Astrocyte of the spinal cord (primary cell): Measurements from ENCODE around the gene IL4I1.

Experiments used
- DNase-seq: peaks from one replicate; pipeline ENCODE4 v3.0.0; 2011; ENCODE audit warnings: low read depth, low spot score
- H3K4me3 ChIP-seq: 2 replicates; pipeline ENCODE4 v1.5.1; 2011; ENCODE audit warnings: low read depth, mild to moderate bottlenecking, low read length, moderate library complexity
- in situ Hi-C: cut with HindIII; loops from 2 replicates; pipeline ENCODE4 v1.10.0; 2017; ENCODE audit warnings: low sequenced_read_pairs
- TF ChIP-seq, protein P1 (sequence below): IDR thresholded peaks from 2 replicates; pipeline ENCODE4 v1.5.1; 2012; ENCODE audit warnings: low read depth, mild to moderate bottlenecking, low read length, inconsistent platforms

IL4I1 gene

GRCh38 chr19:49858088-49858985 is 38.4 kb downstream of the IL4I1 start:
- TF ChIP-seq, protein P1, sequence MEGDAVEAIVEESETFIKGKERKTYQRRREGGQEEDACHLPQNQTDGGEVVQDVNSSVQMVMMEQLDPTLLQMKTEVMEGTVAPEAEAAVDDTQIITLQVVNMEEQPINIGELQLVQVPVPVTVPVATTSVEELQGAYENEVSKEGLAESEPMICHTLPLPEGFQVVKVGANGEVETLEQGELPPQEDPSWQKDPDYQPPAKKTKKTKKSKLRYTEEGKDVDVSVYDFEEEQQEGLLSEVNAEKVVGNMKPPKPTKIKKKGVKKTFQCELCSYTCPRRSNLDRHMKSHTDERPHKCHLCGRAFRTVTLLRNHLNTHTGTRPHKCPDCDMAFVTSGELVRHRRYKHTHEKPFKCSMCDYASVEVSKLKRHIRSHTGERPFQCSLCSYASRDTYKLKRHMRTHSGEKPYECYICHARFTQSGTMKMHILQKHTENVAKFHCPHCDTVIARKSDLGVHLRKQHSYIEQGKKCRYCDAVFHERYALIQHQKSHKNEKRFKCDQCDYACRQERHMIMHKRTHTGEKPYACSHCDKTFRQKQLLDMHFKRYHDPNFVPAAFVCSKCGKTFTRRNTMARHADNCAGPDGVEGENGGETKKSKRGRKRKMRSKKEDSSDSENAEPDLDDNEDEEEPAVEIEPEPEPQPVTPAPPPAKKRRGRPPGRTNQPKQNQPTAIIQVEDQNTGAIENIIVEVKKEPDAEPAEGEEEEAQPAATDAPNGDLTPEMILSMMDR = no peak
- in situ Hi-C loops = no loop called here
- no peak for DNase-seq
- no peak overlapping the region for H3K4me3 ChIP-seq

DNA sequence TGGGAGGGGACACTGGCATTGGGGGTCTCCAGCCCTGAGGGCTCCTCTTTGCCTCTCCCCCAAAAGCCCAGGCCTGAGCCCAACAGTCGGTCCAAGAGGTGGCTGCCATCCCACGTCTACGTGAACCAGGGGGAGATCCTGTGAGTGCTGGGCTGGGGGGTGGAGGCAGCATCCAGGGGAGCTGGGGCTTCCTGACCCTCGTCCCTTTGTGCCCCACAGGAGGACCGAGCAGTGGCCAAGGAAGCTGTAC is 38.9 kb downstream of the IL4I1 start:
- DNase-seq = no peak
- TF ChIP-seq, protein P1 = no peak
- in situ Hi-C loops = no loop called here
- no peak overlapping the region for H3K4me3 ChIP-seq

GRCh38 chr19:49857061-49857837 is 39.4 kb downstream of the IL4I1 start:
- DNase-seq = no peak
- TF ChIP-seq, protein P1 = no peak
- no peak overlapping the region for H3K4me3 ChIP-seq
- in situ Hi-C loops = no loop called here

GRCh38 chr19:49856574-49857021 is 40.1 kb downstream of the IL4I1 start:
- no peak overlapping the region for H3K4me3 ChIP-seq
- TF ChIP-seq, protein P1 = no peak
- no peak for DNase-seq
- in situ Hi-C loops = no loop called here

GRCh38 chr19:49855676-49856573 is 40.8 kb downstream of the IL4I1 start:
- no peak for DNase-seq
- in situ Hi-C loops = no loop called here
- no peak overlapping the region for H3K4me3 ChIP-seq
- TF ChIP-seq, protein P1 = no peak

DNA sequence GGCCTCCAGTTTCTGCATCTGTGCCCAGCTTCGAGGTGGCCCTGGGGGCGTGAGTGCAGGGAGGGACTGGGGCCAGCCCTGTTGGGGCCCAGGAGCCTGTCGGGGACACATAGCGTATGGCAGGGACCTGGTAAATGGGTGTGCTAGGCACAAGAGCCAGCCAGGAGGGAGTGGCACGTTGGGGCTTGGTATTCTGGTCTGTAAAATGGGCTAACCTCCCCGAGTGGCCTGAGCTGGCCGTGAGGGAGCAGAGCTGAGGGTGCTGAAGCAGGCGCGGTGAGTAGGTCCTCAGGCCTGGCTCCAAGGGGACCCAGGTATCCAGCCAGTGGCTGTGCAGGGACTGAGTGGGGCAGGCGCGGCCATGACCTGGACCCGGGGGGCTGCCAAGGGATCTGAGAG is 41.4 kb downstream of the IL4I1 start:
- in situ Hi-C loops = no loop called here
- H3K4me3 ChIP-seq = no peak overlapping the region
- no peak for DNase-seq
- TF ChIP-seq, protein P1 = no peak
